ENCODE results near the gene FAXDC2.

Gene FAXDC2

DNA sequence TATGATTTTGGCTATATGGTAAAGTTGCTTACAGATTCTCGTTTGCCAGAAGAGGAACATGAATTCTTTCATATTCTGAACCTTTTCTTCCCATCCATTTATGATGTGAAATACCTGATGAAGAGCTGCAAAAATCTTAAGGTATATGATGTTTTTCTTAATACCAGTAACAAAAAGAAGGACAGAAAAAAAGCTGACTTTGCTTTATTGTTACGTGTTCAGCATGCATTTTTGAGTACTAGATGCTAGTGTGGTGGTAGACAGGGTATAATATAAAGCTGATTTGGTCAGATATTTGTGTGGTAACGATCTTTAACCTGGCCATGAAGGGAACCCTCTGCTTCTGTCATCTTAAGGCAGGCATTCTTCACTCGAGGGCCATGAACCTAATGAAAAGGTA, 21.3 kb upstream of the FAXDC2 start:
- TF ChIP-seq, protein P1, sequence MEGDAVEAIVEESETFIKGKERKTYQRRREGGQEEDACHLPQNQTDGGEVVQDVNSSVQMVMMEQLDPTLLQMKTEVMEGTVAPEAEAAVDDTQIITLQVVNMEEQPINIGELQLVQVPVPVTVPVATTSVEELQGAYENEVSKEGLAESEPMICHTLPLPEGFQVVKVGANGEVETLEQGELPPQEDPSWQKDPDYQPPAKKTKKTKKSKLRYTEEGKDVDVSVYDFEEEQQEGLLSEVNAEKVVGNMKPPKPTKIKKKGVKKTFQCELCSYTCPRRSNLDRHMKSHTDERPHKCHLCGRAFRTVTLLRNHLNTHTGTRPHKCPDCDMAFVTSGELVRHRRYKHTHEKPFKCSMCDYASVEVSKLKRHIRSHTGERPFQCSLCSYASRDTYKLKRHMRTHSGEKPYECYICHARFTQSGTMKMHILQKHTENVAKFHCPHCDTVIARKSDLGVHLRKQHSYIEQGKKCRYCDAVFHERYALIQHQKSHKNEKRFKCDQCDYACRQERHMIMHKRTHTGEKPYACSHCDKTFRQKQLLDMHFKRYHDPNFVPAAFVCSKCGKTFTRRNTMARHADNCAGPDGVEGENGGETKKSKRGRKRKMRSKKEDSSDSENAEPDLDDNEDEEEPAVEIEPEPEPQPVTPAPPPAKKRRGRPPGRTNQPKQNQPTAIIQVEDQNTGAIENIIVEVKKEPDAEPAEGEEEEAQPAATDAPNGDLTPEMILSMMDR (IDR thresholded peaks at IDR 0.05; ENCODE audit: insufficient read depth, missing control alignments): no peak
- DNase-seq (ENCODE audit: insufficient read length, low spot score): no peak
- FAIRE-seq: no peak

DNA sequence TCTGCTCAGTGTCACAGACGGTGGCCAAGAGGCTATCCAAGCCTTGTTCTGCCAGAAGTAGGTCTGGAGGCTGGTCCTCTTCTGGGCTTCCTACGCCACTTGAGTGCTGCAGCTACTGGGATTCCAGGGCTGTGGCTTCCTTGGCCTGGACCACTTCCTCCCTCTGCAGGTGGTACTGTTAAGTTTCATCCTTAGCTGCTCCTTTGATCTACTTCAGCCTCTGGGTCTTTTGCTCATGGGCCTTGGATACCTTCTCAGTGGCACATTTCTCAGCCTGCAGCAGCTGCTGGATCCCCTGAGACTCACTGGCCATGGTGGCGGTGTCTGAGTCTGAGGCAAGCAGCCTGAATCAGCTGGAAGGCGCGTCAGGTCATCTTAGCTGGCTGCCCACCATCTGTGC, 18.3 kb upstream of the FAXDC2 start:
- FAIRE-seq: no peak
- TF ChIP-seq, protein P1 (IDR thresholded peaks at IDR 0.05; ENCODE audit: insufficient read depth, missing control alignments): peak; percentile 23
- no peak for DNase-seq (ENCODE audit: insufficient read length, low spot score)

DNA sequence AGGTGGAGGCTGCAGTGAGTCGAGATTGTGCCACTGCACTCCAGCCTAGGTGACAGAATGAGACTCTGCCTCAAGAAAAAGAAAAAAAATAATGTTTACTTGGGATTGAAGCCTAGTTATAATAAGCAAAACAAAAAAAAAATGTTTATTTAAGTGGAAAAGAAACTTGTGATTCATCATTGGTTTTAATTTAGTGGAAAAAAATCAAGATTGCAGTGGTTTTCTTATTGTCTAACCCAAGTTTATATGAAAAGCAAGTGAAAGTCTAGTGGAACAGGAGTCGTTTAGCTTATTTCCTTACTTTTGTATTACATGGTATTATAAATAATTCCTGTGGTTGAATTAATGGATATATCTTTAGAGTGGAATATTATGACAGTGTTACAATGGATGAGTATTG, 16.4 kb upstream of the FAXDC2 start:
- DNase-seq (ENCODE audit: insufficient read length, low spot score) (no peak), FAIRE-seq (no peak)
- TF ChIP-seq, protein P1 (IDR thresholded peaks at IDR 0.05; ENCODE audit: insufficient read depth, missing control alignments): no peak

DNA sequence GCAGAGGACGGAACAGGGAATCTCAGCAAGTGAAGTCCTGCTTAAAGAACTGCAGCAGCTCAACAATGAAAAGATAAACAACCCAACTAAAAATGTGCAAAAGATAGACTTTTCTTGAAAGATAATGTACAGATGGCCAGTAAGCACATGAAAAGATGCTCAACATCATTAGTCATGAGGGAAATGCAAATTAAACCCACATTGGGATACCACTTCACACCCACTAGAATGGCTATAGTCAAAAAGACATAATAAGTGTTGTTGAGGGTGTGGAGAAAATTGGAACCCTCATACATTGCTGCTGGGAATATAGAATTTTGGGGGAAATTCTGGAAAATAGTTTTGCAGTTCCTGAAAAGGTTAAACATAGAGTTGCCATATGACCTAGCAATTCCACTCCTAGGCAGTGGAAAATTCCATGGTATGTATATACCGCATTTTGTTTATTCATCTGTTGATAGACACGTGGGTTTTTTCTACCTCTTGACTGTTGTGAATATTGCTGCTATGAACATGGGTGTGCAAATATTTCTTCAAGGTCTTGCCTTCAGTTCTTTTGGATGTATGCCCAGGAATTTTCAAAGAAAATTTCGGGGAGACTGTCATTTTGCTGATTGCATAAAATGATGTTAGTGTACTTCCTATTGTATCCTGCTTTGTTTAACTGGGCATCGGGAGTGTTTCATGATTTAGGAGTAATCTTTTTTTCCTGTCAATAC, 15.2 kb upstream of the FAXDC2 start:
- no peak for FAIRE-seq
- TF ChIP-seq, protein P1 (IDR thresholded peaks at IDR 0.05; ENCODE audit: insufficient read depth, missing control alignments): no peak

DNA sequence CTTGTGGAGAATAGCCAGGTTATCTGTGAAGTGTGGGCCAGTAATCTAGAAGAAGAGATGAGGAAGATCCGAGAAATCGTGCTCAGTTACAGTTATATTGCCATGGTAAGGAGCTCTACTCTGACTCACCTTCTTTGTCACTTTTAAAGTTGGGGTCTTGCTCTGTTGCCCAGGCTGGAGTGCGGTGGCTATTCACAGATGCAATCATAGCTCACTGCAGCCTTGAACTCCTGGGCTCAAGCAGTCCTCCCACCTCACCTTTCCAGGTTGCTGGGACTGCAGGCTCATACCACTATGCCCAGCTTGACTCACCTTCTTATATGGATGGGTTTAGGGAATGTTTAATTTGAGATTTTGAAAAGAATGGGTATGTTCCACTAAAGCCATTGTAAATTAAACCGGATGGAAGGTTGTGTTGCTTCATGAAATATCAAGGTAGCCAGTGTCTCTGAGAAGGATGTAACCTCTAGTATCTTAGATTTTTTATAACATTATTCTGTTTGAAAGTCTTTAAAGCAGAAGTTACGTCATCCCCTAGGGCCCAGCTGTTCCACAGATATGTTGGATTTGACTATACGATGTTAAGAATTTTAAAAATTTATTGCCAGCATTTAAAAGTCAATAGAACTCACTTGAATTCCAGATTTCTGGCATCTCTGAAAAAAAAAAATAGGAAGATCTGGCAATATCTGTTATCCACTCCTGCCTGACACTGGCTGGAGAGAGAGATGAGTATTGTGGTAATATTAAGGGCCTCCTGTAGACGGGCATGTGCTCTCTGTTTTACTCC, 13.1 kb upstream of the FAXDC2 start:
- FAIRE-seq (no peak), DNase-seq (ENCODE audit: insufficient read length, low spot score) (no peak)
- TF ChIP-seq, protein P1 (IDR thresholded peaks at IDR 0.05; ENCODE audit: insufficient read depth, missing control alignments): no peak

More for the DNA sequence above, 15.2 kb upstream of the FAXDC2 start:
- no peak for DNase-seq (ENCODE audit: insufficient read length, low spot score)

DNA sequence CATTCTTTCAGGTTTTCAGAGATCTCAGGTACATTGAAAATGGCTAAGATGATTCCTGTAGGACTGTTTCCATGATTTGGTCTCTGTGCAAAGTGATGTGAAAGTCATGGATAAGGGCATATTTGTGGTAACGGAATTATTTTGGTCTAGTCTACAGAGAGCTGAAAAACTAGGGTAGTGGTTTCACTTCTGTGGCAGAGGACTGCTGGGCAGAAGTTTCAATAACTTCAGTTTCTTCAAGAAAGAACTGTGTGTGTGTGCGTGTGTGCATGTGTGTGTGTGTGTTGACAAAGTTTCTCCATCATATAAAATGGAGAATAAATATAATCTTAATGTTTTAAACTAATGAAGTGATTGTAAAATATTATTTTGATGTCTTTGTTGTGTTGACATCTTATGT, 12.4 kb upstream of the FAXDC2 start:
- TF ChIP-seq, protein P1 (IDR thresholded peaks at IDR 0.05; ENCODE audit: insufficient read depth, missing control alignments): no peak
- FAIRE-seq (no peak), DNase-seq (ENCODE audit: insufficient read length, low spot score) (no peak)

DNA sequence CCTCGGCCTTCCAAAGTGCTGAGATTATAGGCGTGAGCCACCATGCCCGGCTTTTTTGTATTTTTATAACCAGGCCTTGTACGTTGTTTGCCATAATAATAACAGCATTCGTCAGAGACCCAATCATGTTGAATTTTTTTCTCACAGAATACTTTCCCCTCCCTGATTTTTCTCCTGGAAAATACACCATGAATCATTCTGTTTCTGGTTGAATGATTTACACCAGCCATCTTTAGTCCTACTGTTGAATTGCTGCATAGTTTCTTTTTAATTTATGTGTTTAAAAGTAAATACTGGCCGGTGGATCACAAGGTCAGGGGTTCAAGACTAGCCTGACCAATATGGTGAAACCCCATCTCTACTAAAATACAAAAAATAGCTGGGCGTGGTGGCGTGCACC, 11.5 kb upstream of the FAXDC2 start:
- TF ChIP-seq, protein P1 (IDR thresholded peaks at IDR 0.05; ENCODE audit: insufficient read depth, missing control alignments): no peak
- DNase-seq (ENCODE audit: insufficient read length, low spot score): no peak
- FAIRE-seq: no peak

All from D721Med (cell line).